Sigmoid colon (tissue), 4 donors: ENCODE measurements around the gene CCDC179.

Experiments
- EP300 ChIP-seq, 4 donors: sonication (generic); formaldehyde crosslinking; IDR thresholded peaks; one replicate each; pipeline ENCODE4 v1.6.1; 2017; ENCODE audit warnings: antibody characterized with exemption in 4 of 4
- POLR2AphosphoS5 ChIP-seq, 4 donors: sonication (generic); formaldehyde crosslinking; IDR thresholded peaks; one replicate each; pipeline ENCODE4 v1.6.1; 2017; ENCODE audit warnings: antibody characterized with exemption in 4 of 4
- TF ChIP-seq, protein P1 (sequence below), 4 experiments: fragments of 450-650 bp in 3 of 4; fragments of 200-600 bp in 1 of 4; IDR thresholded peaks; one replicate each; pipeline ENCODE4 v1.5.1; 2016 to 2019; ENCODE audit warnings: antibody characterized with exemption in 4 of 4, mild to moderate bottlenecking in 3 of 4, moderate library complexity in 2 of 4

DNA sequence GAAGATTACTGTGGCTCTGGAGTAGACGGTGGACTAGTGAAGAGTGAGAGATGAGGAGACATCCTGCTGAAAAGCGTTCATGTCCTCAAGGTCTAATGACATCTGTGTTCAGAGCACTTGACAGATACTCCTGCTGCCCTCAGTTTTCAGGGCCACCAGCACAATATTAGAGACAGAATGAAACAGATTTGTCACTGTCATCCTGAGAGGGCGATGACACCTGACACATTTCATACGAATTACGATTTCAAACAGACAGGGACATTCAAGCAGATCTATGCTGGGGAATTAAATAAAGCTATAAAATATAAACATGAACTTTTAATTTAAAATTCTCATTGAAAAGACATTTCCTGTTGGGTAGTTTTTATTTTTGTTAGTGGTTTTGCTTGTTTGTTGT, 59.8 kb downstream of the CCDC179 start:
- TF ChIP-seq, protein P1, sequence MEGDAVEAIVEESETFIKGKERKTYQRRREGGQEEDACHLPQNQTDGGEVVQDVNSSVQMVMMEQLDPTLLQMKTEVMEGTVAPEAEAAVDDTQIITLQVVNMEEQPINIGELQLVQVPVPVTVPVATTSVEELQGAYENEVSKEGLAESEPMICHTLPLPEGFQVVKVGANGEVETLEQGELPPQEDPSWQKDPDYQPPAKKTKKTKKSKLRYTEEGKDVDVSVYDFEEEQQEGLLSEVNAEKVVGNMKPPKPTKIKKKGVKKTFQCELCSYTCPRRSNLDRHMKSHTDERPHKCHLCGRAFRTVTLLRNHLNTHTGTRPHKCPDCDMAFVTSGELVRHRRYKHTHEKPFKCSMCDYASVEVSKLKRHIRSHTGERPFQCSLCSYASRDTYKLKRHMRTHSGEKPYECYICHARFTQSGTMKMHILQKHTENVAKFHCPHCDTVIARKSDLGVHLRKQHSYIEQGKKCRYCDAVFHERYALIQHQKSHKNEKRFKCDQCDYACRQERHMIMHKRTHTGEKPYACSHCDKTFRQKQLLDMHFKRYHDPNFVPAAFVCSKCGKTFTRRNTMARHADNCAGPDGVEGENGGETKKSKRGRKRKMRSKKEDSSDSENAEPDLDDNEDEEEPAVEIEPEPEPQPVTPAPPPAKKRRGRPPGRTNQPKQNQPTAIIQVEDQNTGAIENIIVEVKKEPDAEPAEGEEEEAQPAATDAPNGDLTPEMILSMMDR (IDR thresholded peaks at IDR 0.05), result no peak
- TF ChIP-seq EP300 (IDR thresholded peaks at IDR 0.05), result no peak
- no peak for TF ChIP-seq POLR2AphosphoS5 (IDR thresholded peaks at IDR 0.05)
